Osteoblast (primary cell): Measurements from ENCODE around the gene TPD52L2. TPM values are rescaled to one million over a fixed set of nuclear protein-coding genes. Genes with fewer than 3 reads are reported as not detected.

ENCODE experiments used
- DNase-seq: peaks from one replicate; pipeline ENCODE4 v3.0.0; 2011; ENCODE audit warnings: low spot score, mixed read lengths; ENCODE audit not compliant: insufficient read length; ENCODE audit errors: missing footprints
- H2AFZ ChIP-seq: 2 replicates; pipeline ENCODE4 v1.6.0; 2011; ENCODE audit warnings: mild to moderate bottlenecking, low read length
- H3K27ac ChIP-seq: 2 replicates; pipeline ENCODE4 v1.5.1; 2011; ENCODE audit warnings: mild to moderate bottlenecking, low read depth, low read length, moderate library complexity
- H3K27me3 ChIP-seq: 2 replicates; pipeline ENCODE4 v1.6.0; 2012; ENCODE audit warnings: mild to moderate bottlenecking, control low read depth, inconsistent platforms, low read length, moderate library complexity; ENCODE audit not compliant: insufficient read depth
- H3K36me3 ChIP-seq: 2 replicates; pipeline ENCODE4 v1.5.1; 2011; ENCODE audit warnings: mild to moderate bottlenecking, low read length, control low read depth, moderate library complexity; ENCODE audit not compliant: insufficient read depth
- H3K4me1 ChIP-seq: 2 replicates; pipeline ENCODE4 v1.5.1; 2011; ENCODE audit warnings: mild to moderate bottlenecking, low read length, control low read depth, moderate library complexity; ENCODE audit not compliant: insufficient read depth
- H3K4me2 ChIP-seq: 2 replicates; pipeline ENCODE4 v1.6.0; 2011; ENCODE audit warnings: mild to moderate bottlenecking, low read length; ENCODE audit not compliant: insufficient read depth
- H3K4me3 ChIP-seq: fragments of 200-600 bp; sonication (generic); 3 replicates; pipeline ENCODE4 v1.5.1; 2012; ENCODE audit warnings: mild to moderate bottlenecking, low read length, inconsistent platforms; ENCODE audit not compliant: insufficient read depth
- H3K79me2 ChIP-seq: 2 replicates; pipeline ENCODE4 v1.6.0; 2012; ENCODE audit warnings: mild to moderate bottlenecking, low read length, control low read depth, inconsistent platforms; ENCODE audit not compliant: insufficient read depth
- H3K9me3 ChIP-seq: 2 replicates; pipeline ENCODE4 v1.5.1; 2011; ENCODE audit warnings: low read depth, low read length, control low read depth
- H4K20me1 ChIP-seq: 2 replicates; pipeline ENCODE4 v1.6.0; 2012; ENCODE audit warnings: mild to moderate bottlenecking, low read length, control low read depth; ENCODE audit not compliant: insufficient read depth
- total RNA-seq: library from RNA; depleted of rRNA; stranded (reverse); fragments of >200 nt; gene quantifications from 2 replicates; pipeline ENCODE4 v1.2.3, GENCODE V29; 2012
- TF ChIP-seq, protein P1 (sequence below): IDR thresholded peaks from 2 replicates; pipeline ENCODE4 v1.5.1; 2011; ENCODE audit warnings: mild to moderate bottlenecking, low read depth, low read length, moderate library complexity; ENCODE audit errors: extremely low read depth

The TPD52L2 gene
- total RNA-seq, 1 donor, result 115 TPM

DNA sequence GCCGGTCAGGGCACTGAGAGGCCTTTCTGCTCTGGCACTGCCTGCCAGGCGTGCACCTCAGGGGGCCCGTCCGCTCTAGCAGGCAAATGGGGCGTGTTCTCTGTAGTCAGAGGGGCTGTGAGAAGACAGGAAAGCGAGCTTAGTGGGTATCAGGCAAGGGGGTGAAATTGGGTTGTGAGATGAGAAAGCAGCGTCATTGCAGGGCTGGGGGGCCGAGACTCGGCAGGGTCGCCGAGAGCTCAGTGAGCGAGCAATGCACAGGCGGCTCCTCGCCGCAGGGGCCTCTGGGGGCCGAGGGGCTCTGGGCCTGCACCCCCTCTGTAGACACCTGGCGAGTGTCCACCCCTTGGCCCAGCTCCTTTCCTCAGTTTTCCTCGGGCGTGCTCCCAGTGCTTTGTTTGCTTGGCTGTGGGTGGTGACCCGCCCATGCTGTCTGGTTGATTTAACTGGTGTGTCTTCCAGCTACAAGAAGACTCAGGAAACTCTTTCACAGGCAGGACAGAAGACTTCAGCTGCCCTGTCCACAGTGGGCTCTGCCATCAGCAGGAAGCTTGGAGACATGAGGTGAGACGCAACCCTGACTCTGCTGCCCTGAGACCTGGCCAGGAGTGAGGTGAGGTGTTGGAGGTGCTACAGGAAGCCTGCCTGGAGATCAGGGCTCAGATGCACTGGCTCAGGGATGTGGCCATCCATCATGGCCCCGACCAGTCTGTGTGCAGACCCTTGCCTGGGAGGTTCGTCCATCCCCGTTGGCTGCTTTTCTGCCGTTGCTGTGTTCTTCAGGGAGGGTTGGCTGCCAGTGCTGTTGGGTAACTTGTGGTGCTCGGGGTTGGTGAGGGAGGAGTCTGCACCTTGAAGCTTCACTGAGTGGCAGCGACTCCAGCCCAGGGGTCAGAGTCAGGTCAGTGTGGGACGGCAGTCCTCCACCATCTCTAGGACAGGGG, 17.5 kb downstream of the TPD52L2 start:
- H3K36me3 ChIP-seq, result peaks cover 65% of the 10 kb centered on the region
- H3K9me3 ChIP-seq, result no peaks in the 10 kb centered on the region
- peaks cover 83% of the 10 kb centered on the region for H3K79me2 ChIP-seq

DNA sequence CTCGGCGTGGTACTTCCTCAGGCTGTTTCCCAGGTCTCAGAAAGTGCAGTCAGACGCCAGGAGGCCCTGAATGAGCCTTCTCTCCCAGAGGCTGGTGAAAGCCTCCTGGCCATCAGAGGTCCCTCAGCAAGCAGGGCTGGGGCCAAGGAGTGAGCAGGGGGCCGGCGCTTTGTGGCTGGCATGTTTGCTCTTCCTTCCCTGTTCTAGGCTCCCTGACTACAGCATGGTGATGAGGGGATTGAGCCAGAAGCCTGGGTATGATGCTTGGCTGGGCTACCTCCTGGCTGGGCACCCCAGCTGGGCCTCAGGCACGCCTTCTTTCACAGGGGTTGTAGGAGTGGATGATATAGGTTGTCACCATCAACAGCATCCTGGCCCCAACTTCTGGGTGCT, 18.1 kb downstream of the TPD52L2 start:
- Histone ChIP-seq H3K27me3 (no peaks in the 10 kb centered on the region), H3K4me2 (no peak overlapping the region), H3K79me2 (peaks cover 83% of the 10 kb centered on the region), H3K4me3 (no peak overlapping the region), H3K4me1 (no peaks in the 10 kb centered on the region), H3K9me3 (no peaks in the 10 kb centered on the region), H4K20me1 (peaks cover 76% of the 10 kb centered on the region), H3K27ac (no peak overlapping the region), H2AFZ (no peak overlapping the region), H3K36me3 (peaks cover 66% of the 10 kb centered on the region)
- peak; percentile 77 for DNase-seq
- TF ChIP-seq, protein P1, sequence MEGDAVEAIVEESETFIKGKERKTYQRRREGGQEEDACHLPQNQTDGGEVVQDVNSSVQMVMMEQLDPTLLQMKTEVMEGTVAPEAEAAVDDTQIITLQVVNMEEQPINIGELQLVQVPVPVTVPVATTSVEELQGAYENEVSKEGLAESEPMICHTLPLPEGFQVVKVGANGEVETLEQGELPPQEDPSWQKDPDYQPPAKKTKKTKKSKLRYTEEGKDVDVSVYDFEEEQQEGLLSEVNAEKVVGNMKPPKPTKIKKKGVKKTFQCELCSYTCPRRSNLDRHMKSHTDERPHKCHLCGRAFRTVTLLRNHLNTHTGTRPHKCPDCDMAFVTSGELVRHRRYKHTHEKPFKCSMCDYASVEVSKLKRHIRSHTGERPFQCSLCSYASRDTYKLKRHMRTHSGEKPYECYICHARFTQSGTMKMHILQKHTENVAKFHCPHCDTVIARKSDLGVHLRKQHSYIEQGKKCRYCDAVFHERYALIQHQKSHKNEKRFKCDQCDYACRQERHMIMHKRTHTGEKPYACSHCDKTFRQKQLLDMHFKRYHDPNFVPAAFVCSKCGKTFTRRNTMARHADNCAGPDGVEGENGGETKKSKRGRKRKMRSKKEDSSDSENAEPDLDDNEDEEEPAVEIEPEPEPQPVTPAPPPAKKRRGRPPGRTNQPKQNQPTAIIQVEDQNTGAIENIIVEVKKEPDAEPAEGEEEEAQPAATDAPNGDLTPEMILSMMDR, result no peak

More for the DNA sequence above, 17.5 kb downstream of the TPD52L2 start:
- Histone ChIP-seq H3K27ac (no peak overlapping the region), H3K27me3 (no peaks in the 10 kb centered on the region), H2AFZ (no peak overlapping the region), H3K4me2 (no peak overlapping the region), H3K4me1 (no peaks in the 10 kb centered on the region), H4K20me1 (peaks cover 76% of the 10 kb centered on the region), H3K4me3 (no peak overlapping the region)
- TF ChIP-seq, protein P1, result no peak
- peak; percentile 66 for DNase-seq

DNA sequence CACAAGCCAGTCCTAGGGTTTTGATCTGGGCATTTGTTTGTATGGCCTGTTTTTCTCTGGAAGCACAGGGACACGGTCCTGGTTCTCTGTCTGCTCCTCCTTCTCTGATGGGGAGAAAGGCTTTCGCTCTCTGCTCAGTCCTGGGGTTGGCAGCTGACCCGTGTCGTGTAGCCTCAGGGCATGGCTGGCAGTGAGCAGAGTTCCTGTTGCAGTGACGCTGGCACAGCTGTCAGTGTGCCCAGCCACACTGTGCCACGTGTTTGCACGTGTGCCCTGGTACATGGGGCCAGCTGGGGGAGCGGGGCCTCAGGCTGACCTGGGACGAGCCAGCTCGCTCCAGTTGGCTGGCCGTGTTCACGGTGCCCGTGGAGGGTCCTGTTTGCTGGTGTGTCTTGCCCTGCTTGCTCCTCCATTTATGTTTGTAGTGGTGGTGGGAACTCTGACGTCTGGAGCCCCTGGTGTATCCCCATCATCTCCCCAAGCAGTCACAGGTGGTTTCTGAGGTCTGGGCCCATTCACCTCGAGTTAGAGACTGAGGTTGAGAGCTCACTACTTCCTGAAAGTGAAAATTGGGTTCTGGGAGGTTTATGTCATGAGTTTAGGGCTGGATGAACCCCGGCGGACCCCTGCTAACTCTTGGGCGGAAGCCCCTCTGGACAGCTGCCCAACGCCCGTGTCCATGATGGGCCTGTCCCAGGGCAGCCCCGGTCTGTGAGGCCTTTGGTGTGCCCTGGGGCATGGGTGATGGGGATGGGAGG, 19.6 kb downstream of the TPD52L2 start:
- H3K4me1 ChIP-seq, result peaks cover 2% of the 10 kb centered on the region
- peaks cover 68% of the 10 kb centered on the region for H3K36me3 ChIP-seq
- DNase-seq, result peak; percentile 68
- no peak overlapping the region for H3K4me3 ChIP-seq
- no peaks in the 10 kb centered on the region for H3K9me3 ChIP-seq
- H4K20me1 ChIP-seq, result peaks cover 73% of the 10 kb centered on the region
- H3K27me3 ChIP-seq, result no peaks in the 10 kb centered on the region
- H3K27ac ChIP-seq, result no peak overlapping the region
- no peak overlapping the region for H2AFZ ChIP-seq
- peaks cover 79% of the 10 kb centered on the region for H3K79me2 ChIP-seq
- TF ChIP-seq, protein P1, result no peak
- no peak overlapping the region for H3K4me2 ChIP-seq
